Liver (tissue), 9 donors: ENCODE data around the gene TMEM141. TPM values are rescaled to one million over a fixed set of nuclear protein-coding genes. Genes with fewer than 3 reads are reported as not detected.
"Not testable (repeated sequence)": the region's sequence is repeated elsewhere in the genome, so short reads cannot be mapped to it uniquely, and the experiment has no call there.

Experiments
- DNase-seq: peaks from one replicate; pipeline ENCODE4 v3.0.0-alpha.2; 2017; ENCODE audit warnings: low spot score
- H3K27ac ChIP-seq, 2 donors: one replicate each; pipeline ENCODE4 v1.7.0; 2013; ENCODE audit warnings: inconsistent platforms in 2 of 2, low read length in 2 of 2, control low read depth in 1 of 2, low read depth in 1 of 2, mild to moderate bottlenecking in 1 of 2
- H3K27me3 ChIP-seq, 4 donors: one replicate each; pipeline versions ENCODE4 v1.6.1 to v1.7.0; 2013; ENCODE audit warnings: low read length in 3 of 4, inconsistent platforms in 1 of 4, mild to moderate bottlenecking in 1 of 4, moderate library complexity in 1 of 4; ENCODE audit not compliant: control insufficient read depth in 4 of 4, insufficient read depth in 4 of 4
- H3K36me3 ChIP-seq, 4 donors: one replicate each; pipeline versions ENCODE4 v1.6.1 to v1.7.0; 2013; ENCODE audit warnings: low read length in 3 of 4, mild to moderate bottlenecking in 3 of 4, low read depth in 1 of 4, moderate library complexity in 1 of 4; ENCODE audit not compliant: control insufficient read depth in 4 of 4, insufficient read depth in 3 of 4
- H3K4me1 ChIP-seq, 4 donors: one replicate each; pipeline versions ENCODE4 v1.6.1 to v1.7.0; 2013; ENCODE audit warnings: low read length in 3 of 4, mild to moderate bottlenecking in 3 of 4, moderate library complexity in 1 of 4; ENCODE audit not compliant: control insufficient read depth in 4 of 4, insufficient read depth in 4 of 4
- H3K4me3 ChIP-seq, 3 donors: one replicate each; pipeline versions ENCODE4 v1.6.1 to v1.7.0; 2013; ENCODE audit warnings: low read length in 3 of 3, control low read depth in 1 of 3, low read depth in 1 of 3, mild to moderate bottlenecking in 1 of 3
- H3K9ac ChIP-seq, 2 donors: one replicate each; pipeline ENCODE4 v1.7.0; 2013; ENCODE audit warnings: low read length in 2 of 2, mild to moderate bottlenecking in 2 of 2, moderate library complexity in 2 of 2, control low read depth in 1 of 2, low read depth in 1 of 2
- H3K9me3 ChIP-seq, 4 donors: one replicate each; pipeline versions ENCODE4 v1.6.1 to v1.7.0; 2013; ENCODE audit warnings: low read length in 3 of 4; ENCODE audit not compliant: control insufficient read depth in 4 of 4
- EGR1 ChIP-seq, 2 donors: IDR thresholded peaks; 2 replicates each; pipeline ENCODE4 v1.6.1; 2016 to 2018; ENCODE audit warnings: antibody characterized with exemption in 2 of 2, low read depth in 2 of 2
- GABPA ChIP-seq, 2 donors: IDR thresholded peaks in 1 of 2; conservative IDR thresholded peaks in 1 of 2; 2 replicates each; pipeline ENCODE4 v1.6.1; 2016; ENCODE audit warnings: antibody characterized with exemption in 2 of 2, mild to moderate bottlenecking in 1 of 2, moderate library complexity in 1 of 2
- HNF4A ChIP-seq, 2 donors: conservative IDR thresholded peaks; 2 replicates each; pipeline ENCODE4 v1.6.1; 2016; ENCODE audit warnings: antibody characterized with exemption in 2 of 2, mild to moderate bottlenecking in 2 of 2
- HNF4G ChIP-seq: IDR thresholded peaks from 2 replicates; pipeline ENCODE4 v1.6.1; 2016; ENCODE audit warnings: antibody characterized with exemption
- JUND ChIP-seq, 2 donors: IDR thresholded peaks; 2 replicates each; pipeline ENCODE4 v1.6.1; 2016; ENCODE audit warnings: antibody characterized with exemption in 2 of 2
- NR2F2 ChIP-seq: IDR thresholded peaks from 2 replicates; pipeline ENCODE4 v1.6.1; 2016; ENCODE audit warnings: antibody characterized with exemption
- RXRA ChIP-seq, 2 donors: IDR thresholded peaks; 2 replicates each; pipeline ENCODE4 v1.6.1; 2017 to 2018; ENCODE audit warnings: antibody characterized with exemption in 2 of 2, mild to moderate bottlenecking in 1 of 2
- SP1 ChIP-seq: IDR thresholded peaks from 2 replicates; pipeline ENCODE4 v1.6.1; 2018; ENCODE audit warnings: antibody characterized with exemption, mild to moderate bottlenecking
- TAF1 ChIP-seq: conservative IDR thresholded peaks from 2 replicates; pipeline ENCODE4 v1.6.1; 2016; ENCODE audit warnings: antibody characterized with exemption, mild to moderate bottlenecking
- WGBS: extraction: QIAGEN DNeasy Blood & Tissue Kit; methylation state at CpG from one replicate; pipeline ENCODE4 v1.1.7; 2013; 5-methylcytosine and 5-hydroxymethylcytosine counted together
- polyA plus RNA-seq, 2 donors: library from polyadenylated mRNA; stranded (reverse) in 1 of 2; unstranded in 1 of 2; fragments of 200-250 nt in 1 of 2; fragments of >200 nt in 1 of 2; fragmentation: Nextera tagmentation in 1 of 2; extraction: Ambion mirVana in 1 of 2; gene quantifications; one replicate each; pipeline versions ENCODE4 v1.2.1 to v1.2.3, GENCODE V29; 2013 to 2015
- total RNA-seq, 2 donors: library from RNA; depleted of rRNA; stranded (reverse); fragments of >200 nt; gene quantifications; one replicate each; pipeline ENCODE4 v1.2.3, GENCODE V29; 2014
- TF ChIP-seq, protein P1 (sequence below): IDR thresholded peaks from 2 replicates; pipeline ENCODE4 v1.6.1; 2016; ENCODE audit warnings: antibody characterized with exemption
- TF ChIP-seq, protein P2 (sequence below): IDR thresholded peaks from 2 replicates; pipeline ENCODE4 v1.6.1; 2016; ENCODE audit warnings: antibody characterized with exemption
- TF ChIP-seq, protein P3 (sequence below): IDR thresholded peaks from 2 replicates; pipeline ENCODE4 v1.6.1; 2016; ENCODE audit warnings: antibody characterized with exemption, mild to moderate bottlenecking
- TF ChIP-seq, protein P4 (sequence below): IDR thresholded peaks from 2 replicates; pipeline ENCODE4 v1.6.1; 2016; ENCODE audit warnings: antibody characterized with exemption
- donor health status: healthy.
- donor health status: healthy.
- donor health status: healthy.
- donor health status: healthy.
- donor health status: healthy.

The TMEM141 gene
- total and polyA plus RNA-seq, 4 donors, result 32.2 to 74.7 (median 66.2) TPM

DNA sequence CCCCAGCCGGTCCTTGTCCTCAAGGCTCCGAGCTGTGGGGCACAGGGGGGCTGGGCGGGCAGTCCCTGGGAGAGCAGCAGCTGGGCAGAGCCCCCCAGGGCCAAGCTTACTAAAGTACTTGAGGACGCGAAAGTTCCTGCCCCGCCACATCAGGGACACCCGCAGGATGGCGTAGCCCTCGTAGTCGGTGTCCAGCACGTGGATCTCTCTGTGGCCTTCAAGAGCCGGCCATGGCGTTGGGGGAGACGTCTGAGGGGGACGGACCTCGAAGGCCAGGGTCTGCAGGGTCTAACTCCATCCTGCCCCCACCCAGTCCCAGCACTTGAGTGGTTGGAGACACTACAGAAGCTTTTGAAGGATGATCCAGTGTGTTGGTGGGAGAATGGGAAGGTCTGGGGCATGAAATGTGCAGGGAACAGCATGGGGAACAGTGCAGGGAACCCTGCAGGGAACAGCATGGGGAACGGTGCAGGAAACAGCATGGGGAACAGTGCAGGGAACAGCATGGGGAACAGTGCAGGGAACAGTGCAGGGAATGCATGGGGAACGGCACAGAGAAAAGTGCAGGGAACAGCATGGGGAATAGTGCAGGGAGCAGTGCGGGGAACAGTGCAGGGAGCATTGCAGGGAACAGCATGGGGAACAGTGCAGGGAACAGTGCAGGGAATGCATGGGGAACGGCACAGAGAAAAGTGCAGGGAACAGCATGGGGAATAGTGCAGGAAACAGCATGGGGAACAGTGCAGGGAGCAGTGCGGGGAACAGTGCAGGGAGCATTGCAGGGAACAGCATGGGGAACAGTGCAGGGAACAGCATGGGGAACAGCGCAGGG lies 35.6 kb upstream of the TMEM141 start:
- H3K4me1 ChIP-seq, H3K4me3 ChIP-seq, H3K27ac ChIP-seq, H3K27me3 ChIP-seq, H3K9ac ChIP-seq, DNase-seq, H3K36me3 ChIP-seq: not testable (repeated sequence)
- H3K9me3 ChIP-seq, result peaks cover 0 to 10% (median 1%) of the 10 kb centered on the region in 4 donors
- WGBS, result 94% methylated on average over 22 of the region's 22 CpGs

DNA sequence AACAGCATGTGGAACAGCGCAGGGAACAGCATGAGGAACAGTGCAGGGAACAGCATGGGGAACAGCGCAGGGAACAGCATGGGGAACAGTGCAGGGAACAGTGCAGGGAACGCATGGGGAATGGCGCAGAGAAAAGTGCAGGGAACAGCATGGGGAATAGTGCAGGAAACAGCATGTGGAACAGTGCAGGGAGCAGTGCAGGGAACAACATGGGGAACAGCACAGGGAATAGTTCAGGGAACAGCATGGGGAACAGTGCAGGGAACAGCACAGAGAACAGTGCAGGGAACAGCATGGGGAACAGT lies 35.1 kb upstream of the TMEM141 start:
- Histone ChIP-seq H3K9ac (no peak overlapping the region), H3K27me3 (no peaks in the 10 kb centered on the region), H3K4me1 (no peaks in the 10 kb centered on the region), H3K4me3 (no peak overlapping the region), H3K27ac (no peak overlapping the region), H3K9me3 (peaks cover 0 to 8% (median 1%) of the 10 kb centered on the region in 4 donors), H3K36me3 (no peaks in the 10 kb centered on the region)
- DNase-seq, result no peak
- 96% methylated on average over 4 of the region's 4 CpGs for WGBS
- TF ChIP-seq HNF4G, result no peak
- TF ChIP-seq, protein P1, sequence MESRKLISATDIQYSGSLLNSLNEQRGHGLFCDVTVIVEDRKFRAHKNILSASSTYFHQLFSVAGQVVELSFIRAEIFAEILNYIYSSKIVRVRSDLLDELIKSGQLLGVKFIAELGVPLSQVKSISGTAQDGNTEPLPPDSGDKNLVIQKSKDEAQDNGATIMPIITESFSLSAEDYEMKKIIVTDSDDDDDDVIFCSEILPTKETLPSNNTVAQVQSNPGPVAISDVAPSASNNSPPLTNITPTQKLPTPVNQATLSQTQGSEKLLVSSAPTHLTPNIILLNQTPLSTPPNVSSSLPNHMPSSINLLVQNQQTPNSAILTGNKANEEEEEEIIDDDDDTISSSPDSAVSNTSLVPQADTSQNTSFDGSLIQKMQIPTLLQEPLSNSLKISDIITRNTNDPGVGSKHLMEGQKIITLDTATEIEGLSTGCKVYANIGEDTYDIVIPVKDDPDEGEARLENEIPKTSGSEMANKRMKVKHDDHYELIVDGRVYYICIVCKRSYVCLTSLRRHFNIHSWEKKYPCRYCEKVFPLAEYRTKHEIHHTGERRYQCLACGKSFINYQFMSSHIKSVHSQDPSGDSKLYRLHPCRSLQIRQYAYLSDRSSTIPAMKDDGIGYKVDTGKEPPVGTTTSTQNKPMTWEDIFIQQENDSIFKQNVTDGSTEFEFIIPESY, result no peak
- no peak for TF ChIP-seq HNF4A (conservative IDR thresholded peaks at IDR 0.05)
- TF ChIP-seq EGR1 (IDR thresholded peaks at IDR 0.05; ENCODE audit: low read depth in 2 of 2), result no peak
- TF ChIP-seq RXRA (IDR thresholded peaks at IDR 0.05), result no peak
- no peak for TF ChIP-seq SP1
- TF ChIP-seq NR2F2, result no peak
- TF ChIP-seq, protein P2, sequence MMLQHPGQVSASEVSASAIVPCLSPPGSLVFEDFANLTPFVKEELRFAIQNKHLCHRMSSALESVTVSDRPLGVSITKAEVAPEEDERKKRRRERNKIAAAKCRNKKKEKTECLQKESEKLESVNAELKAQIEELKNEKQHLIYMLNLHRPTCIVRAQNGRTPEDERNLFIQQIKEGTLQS, result no peak
- TF ChIP-seq JUND (IDR thresholded peaks at IDR 0.05), result no peak
- TF ChIP-seq GABPA (IDR thresholded peaks at IDR 0.05 in 1 of 2, conservative IDR thresholded peaks at IDR 0.05 in 1 of 2), result no peak

DNA sequence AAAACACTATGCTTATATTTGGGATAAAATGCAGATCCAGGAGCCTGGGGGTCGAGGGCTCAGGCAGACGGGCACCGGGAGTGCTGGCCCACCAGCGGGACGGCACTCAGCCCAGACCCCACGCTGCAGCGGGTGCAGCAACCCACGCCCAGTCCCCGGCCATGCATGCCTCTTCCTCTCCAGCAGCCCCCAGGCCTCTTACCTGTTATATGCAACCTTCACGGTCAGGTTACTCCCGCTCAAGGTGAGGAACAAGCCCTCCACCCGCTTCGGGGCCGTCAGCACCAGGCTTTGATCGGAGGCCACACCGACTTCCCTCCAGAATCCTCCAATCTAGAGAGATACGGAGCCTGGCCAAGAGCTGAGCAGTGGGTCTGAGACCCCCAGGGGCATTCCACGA lies 34.3 kb upstream of the TMEM141 start:
- Histone ChIP-seq H3K27ac (no peak overlapping the region), H3K9ac (no peak overlapping the region), H3K27me3 (no peaks in the 10 kb centered on the region), H3K36me3 (no peaks in the 10 kb centered on the region), H3K4me3 (no peak overlapping the region), H3K9me3 (peaks cover 0 to 1% (median under 1%) of the 10 kb centered on the region in 4 donors), H3K4me1 (no peaks in the 10 kb centered on the region)
- TF ChIP-seq TAF1 (no peak), NR2F2 (no peak), JUND (IDR thresholded peaks at IDR 0.05) (no peak), SP1 (no peak)
- TF ChIP-seq, protein P3, sequence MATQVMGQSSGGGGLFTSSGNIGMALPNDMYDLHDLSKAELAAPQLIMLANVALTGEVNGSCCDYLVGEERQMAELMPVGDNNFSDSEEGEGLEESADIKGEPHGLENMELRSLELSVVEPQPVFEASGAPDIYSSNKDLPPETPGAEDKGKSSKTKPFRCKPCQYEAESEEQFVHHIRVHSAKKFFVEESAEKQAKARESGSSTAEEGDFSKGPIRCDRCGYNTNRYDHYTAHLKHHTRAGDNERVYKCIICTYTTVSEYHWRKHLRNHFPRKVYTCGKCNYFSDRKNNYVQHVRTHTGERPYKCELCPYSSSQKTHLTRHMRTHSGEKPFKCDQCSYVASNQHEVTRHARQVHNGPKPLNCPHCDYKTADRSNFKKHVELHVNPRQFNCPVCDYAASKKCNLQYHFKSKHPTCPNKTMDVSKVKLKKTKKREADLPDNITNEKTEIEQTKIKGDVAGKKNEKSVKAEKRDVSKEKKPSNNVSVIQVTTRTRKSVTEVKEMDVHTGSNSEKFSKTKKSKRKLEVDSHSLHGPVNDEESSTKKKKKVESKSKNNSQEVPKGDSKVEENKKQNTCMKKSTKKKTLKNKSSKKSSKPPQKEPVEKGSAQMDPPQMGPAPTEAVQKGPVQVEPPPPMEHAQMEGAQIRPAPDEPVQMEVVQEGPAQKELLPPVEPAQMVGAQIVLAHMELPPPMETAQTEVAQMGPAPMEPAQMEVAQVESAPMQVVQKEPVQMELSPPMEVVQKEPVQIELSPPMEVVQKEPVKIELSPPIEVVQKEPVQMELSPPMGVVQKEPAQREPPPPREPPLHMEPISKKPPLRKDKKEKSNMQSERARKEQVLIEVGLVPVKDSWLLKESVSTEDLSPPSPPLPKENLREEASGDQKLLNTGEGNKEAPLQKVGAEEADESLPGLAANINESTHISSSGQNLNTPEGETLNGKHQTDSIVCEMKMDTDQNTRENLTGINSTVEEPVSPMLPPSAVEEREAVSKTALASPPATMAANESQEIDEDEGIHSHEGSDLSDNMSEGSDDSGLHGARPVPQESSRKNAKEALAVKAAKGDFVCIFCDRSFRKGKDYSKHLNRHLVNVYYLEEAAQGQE, result no peak
- TF ChIP-seq, protein P4, sequence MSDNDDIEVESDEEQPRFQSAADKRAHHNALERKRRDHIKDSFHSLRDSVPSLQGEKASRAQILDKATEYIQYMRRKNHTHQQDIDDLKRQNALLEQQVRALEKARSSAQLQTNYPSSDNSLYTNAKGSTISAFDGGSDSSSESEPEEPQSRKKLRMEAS, result no peak
- WGBS, result 95% methylated on average over 18 of the region's 18 CpGs
- no peak for DNase-seq
